DOHH2 (cell line): ENCODE data around the gene TLL2.

Experiments used
- EZH2phosphoT487 ChIP-seq: fragments of 200-600 bp; sonication (generic); IDR thresholded peaks from 2 replicates; pipeline ENCODE4 v1.6.1; 2017; ENCODE audit warnings: borderline replicate concordance, mild to moderate bottlenecking, antibody characterized with exemption, low read length, moderate library complexity, mixed read lengths
- TF ChIP-seq, protein P1 (sequence below): fragments of 200-600 bp; sonication (generic); IDR thresholded peaks from one replicate; pipeline ENCODE4 v1.5.1; 2014; ENCODE audit warnings: antibody characterized with exemption, mild to moderate bottlenecking, low read depth, low read length; ENCODE audit not compliant: poor library complexity, severe bottlenecking

- TF ChIP-seq, protein P1, sequence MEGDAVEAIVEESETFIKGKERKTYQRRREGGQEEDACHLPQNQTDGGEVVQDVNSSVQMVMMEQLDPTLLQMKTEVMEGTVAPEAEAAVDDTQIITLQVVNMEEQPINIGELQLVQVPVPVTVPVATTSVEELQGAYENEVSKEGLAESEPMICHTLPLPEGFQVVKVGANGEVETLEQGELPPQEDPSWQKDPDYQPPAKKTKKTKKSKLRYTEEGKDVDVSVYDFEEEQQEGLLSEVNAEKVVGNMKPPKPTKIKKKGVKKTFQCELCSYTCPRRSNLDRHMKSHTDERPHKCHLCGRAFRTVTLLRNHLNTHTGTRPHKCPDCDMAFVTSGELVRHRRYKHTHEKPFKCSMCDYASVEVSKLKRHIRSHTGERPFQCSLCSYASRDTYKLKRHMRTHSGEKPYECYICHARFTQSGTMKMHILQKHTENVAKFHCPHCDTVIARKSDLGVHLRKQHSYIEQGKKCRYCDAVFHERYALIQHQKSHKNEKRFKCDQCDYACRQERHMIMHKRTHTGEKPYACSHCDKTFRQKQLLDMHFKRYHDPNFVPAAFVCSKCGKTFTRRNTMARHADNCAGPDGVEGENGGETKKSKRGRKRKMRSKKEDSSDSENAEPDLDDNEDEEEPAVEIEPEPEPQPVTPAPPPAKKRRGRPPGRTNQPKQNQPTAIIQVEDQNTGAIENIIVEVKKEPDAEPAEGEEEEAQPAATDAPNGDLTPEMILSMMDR: no peak
- TF ChIP-seq EZH2phosphoT487: no peak
Observed at GRCh38 chr10:96367470-96367869, 146.3 kb downstream of the TLL2 start.
